ENCODE results near the gene MAP4K4.

MAP4K4 gene

GRCh38 chr2:101722864-101723263 is 25.4 kb downstream of the MAP4K4 start:
- no peak for DNase-seq (ENCODE audit: low read depth, low spot score)

- DNase-seq (ENCODE audit: low read depth, low spot score): no peak
Observed at GRCh38 chr2:101723371-101724124, 26.0 kb downstream of the MAP4K4 start.

GRCh38 chr2:101724125-101724474 is 26.6 kb downstream of the MAP4K4 start:
- no peak for DNase-seq (ENCODE audit: low read depth, low spot score)

- no peak for DNase-seq (ENCODE audit: low read depth, low spot score)
Observed at GRCh38 chr2:101725038-101725437, 27.5 kb downstream of the MAP4K4 start.

GRCh38 chr2:101725515-101726192 is 28.1 kb downstream of the MAP4K4 start:
- no peak for DNase-seq (ENCODE audit: low read depth, low spot score)

GRCh38 chr2:101728865-101729264 is 31.4 kb downstream of the MAP4K4 start:
- no peak for DNase-seq (ENCODE audit: low read depth, low spot score)

- no peak for DNase-seq (ENCODE audit: low read depth, low spot score)
Observed at GRCh38 chr2:101729521-101730190, 32.1 kb downstream of the MAP4K4 start.

- no peak for DNase-seq (ENCODE audit: low read depth, low spot score)
Observed at GRCh38 chr2:101731221-101732054, 33.9 kb downstream of the MAP4K4 start.

- DNase-seq (ENCODE audit: low read depth, low spot score): no peak
Observed at GRCh38 chr2:101732199-101732598, 34.7 kb downstream of the MAP4K4 start.

GRCh38 chr2:101732773-101733256 is 35.3 kb downstream of the MAP4K4 start:
- no peak for DNase-seq (ENCODE audit: low read depth, low spot score)

- no peak for DNase-seq (ENCODE audit: low read depth, low spot score)
Observed at GRCh38 chr2:101733257-101733993, 35.9 kb downstream of the MAP4K4 start.

GRCh38 chr2:101734505-101735165 is 37.1 kb downstream of the MAP4K4 start:
- DNase-seq (ENCODE audit: low read depth, low spot score): no peak

- DNase-seq (ENCODE audit: low read depth, low spot score): no peak
Observed at GRCh38 chr2:101735166-101735533, 37.6 kb downstream of the MAP4K4 start.

GRCh38 chr2:101736233-101736632 is 38.7 kb downstream of the MAP4K4 start:
- no peak for DNase-seq (ENCODE audit: low read depth, low spot score)

- DNase-seq (ENCODE audit: low read depth, low spot score): no peak
Observed at GRCh38 chr2:101736861-101737291, 39.4 kb downstream of the MAP4K4 start.

- no peak for DNase-seq (ENCODE audit: low read depth, low spot score)
Observed at GRCh38 chr2:101737478-101738255, 40.2 kb downstream of the MAP4K4 start.

- DNase-seq (ENCODE audit: low read depth, low spot score): no peak
Observed at GRCh38 chr2:101738649-101739048, 41.1 kb downstream of the MAP4K4 start.

GRCh38 chr2:101740555-101740964 is 43.1 kb downstream of the MAP4K4 start:
- no peak for DNase-seq (ENCODE audit: low read depth, low spot score)

GRCh38 chr2:101741775-101742520 is 44.4 kb downstream of the MAP4K4 start:
- DNase-seq (ENCODE audit: low read depth, low spot score): no peak

All from brain pericyte (primary cell).